Measurements from ENCODE around the gene ACAP2. TPM values are rescaled to one million over a fixed set of nuclear protein-coding genes. Genes with fewer than 3 reads are reported as not detected.

ACAP2 gene
- total and polyA plus RNA-seq, 2 experiments from 2014 or later, result 45.6 to 104 TPM

DNA sequence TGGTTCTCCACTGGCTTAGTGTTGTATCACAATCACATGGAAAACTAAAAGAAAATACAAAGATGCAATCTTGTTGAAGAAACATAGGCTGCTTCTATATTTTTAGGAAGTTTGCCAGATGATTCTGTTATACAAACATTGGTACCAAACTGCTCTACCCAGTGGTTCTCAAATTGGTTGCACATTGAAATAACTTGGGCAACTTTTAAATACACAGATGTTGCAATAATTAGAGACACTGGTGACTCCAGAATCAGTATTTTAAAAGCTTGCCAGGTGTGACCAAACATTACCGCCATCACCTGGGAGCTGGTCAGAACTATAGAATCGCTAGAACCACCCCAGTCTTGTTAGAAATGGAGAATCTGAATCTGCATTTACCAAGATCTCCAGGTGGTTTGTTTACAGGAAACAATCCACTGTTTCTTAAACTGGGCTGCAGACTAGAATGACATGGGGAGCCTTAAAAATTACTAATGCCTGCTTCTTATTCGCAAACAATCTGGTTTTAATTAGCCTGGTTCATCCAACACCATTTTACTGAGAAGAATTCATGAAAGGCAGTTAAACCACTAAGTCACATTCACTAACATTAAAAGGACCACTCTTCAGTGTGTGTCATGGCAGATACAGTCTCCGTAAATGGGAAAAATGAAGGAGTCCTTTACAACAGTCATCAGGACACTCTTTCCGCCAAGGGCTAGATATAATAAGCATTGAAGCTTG lies 76.5 kb downstream of the ACAP2 start:
- Histone ChIP-seq H3K9me2 (ENCODE audit: insufficient read depth) (no peaks in the 10 kb centered on the region), H4K20me1 (replicated peaks; ENCODE audit: insufficient read depth) (no peaks in the 10 kb centered on the region), H3K4me2 (no peak overlapping the region), H3F3A (replicated peaks; ENCODE audit: low read depth) (no peaks in the 10 kb centered on the region), H3K4me3 (no peak overlapping the region), H3K4me1 (ENCODE audit: insufficient read depth) (peaks cover 3% of the 10 kb centered on the region; the same call in 1 of the 2 replicates), H2AFZ (no peak overlapping the region), H3K79me2 (replicated peaks; ENCODE audit: insufficient read depth) (peaks cover 19% of the 10 kb centered on the region; the same call in 1 of the 2 replicates), H3K36me3 (ENCODE audit: insufficient read depth) (no peaks in the 10 kb centered on the region), H3K27me3 (ENCODE audit: insufficient read depth) (no peaks in the 10 kb centered on the region), H3K27ac (ENCODE audit: low read depth) (no peak overlapping the region)
- no peak for ATAC-seq
- H3K4me1 Mint-ChIP-seq, result peaks cover 10% of the 10 kb centered on the region
- no peaks in the 10 kb centered on the region for H3K9me3 Mint-ChIP-seq
- H3K27ac Mint-ChIP-seq, result no peak overlapping the region
- TF ChIP-seq ZNF462 (CRISPR knock-in tag; IDR thresholded peaks at IDR 0.05) (no peak), ETS1 (IDR thresholded peaks at IDR 0.05) (no peak)
- TF ChIP-seq, protein P1, sequence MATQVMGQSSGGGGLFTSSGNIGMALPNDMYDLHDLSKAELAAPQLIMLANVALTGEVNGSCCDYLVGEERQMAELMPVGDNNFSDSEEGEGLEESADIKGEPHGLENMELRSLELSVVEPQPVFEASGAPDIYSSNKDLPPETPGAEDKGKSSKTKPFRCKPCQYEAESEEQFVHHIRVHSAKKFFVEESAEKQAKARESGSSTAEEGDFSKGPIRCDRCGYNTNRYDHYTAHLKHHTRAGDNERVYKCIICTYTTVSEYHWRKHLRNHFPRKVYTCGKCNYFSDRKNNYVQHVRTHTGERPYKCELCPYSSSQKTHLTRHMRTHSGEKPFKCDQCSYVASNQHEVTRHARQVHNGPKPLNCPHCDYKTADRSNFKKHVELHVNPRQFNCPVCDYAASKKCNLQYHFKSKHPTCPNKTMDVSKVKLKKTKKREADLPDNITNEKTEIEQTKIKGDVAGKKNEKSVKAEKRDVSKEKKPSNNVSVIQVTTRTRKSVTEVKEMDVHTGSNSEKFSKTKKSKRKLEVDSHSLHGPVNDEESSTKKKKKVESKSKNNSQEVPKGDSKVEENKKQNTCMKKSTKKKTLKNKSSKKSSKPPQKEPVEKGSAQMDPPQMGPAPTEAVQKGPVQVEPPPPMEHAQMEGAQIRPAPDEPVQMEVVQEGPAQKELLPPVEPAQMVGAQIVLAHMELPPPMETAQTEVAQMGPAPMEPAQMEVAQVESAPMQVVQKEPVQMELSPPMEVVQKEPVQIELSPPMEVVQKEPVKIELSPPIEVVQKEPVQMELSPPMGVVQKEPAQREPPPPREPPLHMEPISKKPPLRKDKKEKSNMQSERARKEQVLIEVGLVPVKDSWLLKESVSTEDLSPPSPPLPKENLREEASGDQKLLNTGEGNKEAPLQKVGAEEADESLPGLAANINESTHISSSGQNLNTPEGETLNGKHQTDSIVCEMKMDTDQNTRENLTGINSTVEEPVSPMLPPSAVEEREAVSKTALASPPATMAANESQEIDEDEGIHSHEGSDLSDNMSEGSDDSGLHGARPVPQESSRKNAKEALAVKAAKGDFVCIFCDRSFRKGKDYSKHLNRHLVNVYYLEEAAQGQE (IDR thresholded peaks at IDR 0.05; ENCODE audit: unreplicated experiment), result no peak
- DNase-seq (ENCODE audit: low spot score), result no peak
- no peaks in the 10 kb centered on the region for H3K36me3 Mint-ChIP-seq (ENCODE audit: low read depth)
- no peaks in the 10 kb centered on the region for H3K27me3 Mint-ChIP-seq (ENCODE audit: insufficient read depth, low read depth, poor library complexity)
- no peak overlapping the region for H3K4me3 Mint-ChIP-seq
